B cell (primary cell): ENCODE data around the gene PRLR.

Experiments
- EZH2 ChIP-seq: IDR thresholded peaks from 2 replicates; pipeline ENCODE4 v1.6.1; 2012; ENCODE audit warnings: borderline replicate concordance, low read depth, mild to moderate bottlenecking, moderate library complexity, low read length; ENCODE audit not compliant: insufficient read depth, poor library complexity, severe bottlenecking
- TF ChIP-seq, protein P1 (sequence below): fragments of 200-600 bp; IDR thresholded peaks from one replicate; pipeline ENCODE4 v1.8.0; 2022; ENCODE audit warnings: antibody characterized with exemption, mild to moderate bottlenecking

DNA sequence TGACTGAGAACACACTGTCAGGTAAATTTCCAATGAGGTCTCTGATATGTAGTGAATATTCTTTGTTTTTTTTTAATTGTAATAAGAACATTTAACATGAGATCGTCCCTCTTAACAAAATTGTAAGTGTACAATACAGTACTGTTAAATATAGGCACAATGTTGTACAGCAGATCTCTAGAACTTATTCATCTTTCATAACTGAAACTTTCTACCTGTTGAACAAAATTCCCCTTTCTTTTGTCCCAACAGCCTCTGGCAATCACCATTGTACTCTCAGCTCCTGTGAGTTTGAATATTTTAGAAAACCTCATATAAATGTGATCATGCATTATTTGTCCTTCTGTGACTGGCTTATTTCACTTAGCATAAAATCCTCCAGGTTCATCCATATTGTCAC, 10.6 kb upstream of the PRLR start:
- TF ChIP-seq, protein P1, sequence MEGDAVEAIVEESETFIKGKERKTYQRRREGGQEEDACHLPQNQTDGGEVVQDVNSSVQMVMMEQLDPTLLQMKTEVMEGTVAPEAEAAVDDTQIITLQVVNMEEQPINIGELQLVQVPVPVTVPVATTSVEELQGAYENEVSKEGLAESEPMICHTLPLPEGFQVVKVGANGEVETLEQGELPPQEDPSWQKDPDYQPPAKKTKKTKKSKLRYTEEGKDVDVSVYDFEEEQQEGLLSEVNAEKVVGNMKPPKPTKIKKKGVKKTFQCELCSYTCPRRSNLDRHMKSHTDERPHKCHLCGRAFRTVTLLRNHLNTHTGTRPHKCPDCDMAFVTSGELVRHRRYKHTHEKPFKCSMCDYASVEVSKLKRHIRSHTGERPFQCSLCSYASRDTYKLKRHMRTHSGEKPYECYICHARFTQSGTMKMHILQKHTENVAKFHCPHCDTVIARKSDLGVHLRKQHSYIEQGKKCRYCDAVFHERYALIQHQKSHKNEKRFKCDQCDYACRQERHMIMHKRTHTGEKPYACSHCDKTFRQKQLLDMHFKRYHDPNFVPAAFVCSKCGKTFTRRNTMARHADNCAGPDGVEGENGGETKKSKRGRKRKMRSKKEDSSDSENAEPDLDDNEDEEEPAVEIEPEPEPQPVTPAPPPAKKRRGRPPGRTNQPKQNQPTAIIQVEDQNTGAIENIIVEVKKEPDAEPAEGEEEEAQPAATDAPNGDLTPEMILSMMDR, result no peak
- TF ChIP-seq EZH2, result no peak
